HG03575 (cell line): Measurements from ENCODE around the gene ARHGAP22.

Source experiments
- ATAC-seq: cut with Tn5 transposase; IDR thresholded peaks from one replicate; pipeline ENCODE4 v1.9.1; 2021; ENCODE audit not compliant: unreplicated experiment, insufficient number of reproducible peaks, low FRiP score; ENCODE audit errors: extremely low read depth

The ARHGAP22 gene

DNA sequence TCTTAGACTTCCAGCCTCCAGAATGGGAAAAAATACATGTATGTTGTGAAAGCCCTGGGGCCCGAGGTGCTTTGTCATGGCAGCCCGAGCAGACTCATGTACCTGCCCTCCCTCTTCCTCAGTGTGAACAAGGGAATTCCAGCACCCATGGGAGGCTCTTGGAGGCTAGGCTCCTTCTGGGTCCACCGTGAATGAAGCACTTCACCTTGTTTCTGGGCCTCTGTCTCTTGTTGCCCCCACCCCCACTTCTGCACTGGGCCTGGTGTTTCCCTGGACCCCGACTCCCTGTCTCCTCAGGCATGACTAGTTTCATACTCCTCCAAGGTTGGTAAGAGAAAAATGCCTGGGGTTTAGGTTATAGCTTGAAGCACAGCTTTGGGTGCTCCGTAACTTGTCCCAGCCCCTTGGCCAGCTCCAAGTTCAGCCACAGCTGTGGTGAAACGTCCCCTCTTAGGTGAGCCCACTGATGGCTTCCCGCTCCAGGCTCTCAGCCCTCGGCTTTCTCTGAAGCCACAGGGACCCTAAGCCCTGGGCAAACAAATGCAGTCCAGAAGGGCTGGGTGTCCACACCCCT is 30.2 kb upstream of the ARHGAP22 start:
- no peak for ATAC-seq

GRCh38 chr10:48634198-48634983 is 29.5 kb upstream of the ARHGAP22 start:
- ATAC-seq: peak; percentile 68

DNA sequence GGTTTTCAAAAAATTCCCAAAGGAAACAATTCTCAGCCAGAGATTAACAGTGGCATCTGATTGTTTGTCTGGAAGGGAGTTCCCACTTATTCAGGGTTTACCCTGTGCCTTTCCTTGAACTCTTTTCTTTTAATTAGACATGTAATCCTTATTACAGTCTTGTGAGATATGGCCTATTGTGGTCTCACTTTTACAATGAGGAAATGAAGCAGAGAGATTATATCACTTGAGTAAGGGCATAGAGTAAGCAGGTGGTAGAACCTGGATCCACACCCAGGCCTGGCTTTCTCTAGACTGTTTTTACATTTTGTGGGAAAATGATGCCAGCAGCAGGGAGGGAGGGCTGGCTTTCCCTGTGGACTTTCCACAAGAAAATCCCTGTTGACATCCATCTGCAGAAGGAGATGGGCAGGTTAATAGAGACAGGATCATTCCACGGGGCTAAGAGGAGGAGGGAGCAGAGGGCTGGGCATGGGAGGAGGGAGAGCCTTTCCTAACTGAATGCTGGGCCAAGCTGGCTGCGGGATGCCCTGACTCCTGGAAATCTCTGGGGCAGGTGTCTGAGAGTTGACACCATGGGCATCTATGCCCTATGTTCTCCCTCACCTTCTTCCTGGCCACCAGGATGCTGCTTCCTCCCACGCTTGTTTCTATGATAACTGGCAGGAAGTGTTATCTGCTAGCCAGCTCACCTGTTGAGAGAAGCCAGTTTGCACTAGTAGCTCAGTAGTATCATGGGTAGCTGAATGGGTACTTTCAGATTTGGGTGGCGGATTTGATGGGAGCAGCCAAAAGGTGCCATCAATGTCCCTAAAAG is 28.7 kb upstream of the ARHGAP22 start:
- no peak for ATAC-seq

GRCh38 chr10:48632166-48632565 is 27.3 kb upstream of the ARHGAP22 start:
- ATAC-seq: no peak

- no peak for ATAC-seq
Measured at GRCh38 chr10:48627984-48628609, 23.2 kb upstream of the ARHGAP22 start.

DNA sequence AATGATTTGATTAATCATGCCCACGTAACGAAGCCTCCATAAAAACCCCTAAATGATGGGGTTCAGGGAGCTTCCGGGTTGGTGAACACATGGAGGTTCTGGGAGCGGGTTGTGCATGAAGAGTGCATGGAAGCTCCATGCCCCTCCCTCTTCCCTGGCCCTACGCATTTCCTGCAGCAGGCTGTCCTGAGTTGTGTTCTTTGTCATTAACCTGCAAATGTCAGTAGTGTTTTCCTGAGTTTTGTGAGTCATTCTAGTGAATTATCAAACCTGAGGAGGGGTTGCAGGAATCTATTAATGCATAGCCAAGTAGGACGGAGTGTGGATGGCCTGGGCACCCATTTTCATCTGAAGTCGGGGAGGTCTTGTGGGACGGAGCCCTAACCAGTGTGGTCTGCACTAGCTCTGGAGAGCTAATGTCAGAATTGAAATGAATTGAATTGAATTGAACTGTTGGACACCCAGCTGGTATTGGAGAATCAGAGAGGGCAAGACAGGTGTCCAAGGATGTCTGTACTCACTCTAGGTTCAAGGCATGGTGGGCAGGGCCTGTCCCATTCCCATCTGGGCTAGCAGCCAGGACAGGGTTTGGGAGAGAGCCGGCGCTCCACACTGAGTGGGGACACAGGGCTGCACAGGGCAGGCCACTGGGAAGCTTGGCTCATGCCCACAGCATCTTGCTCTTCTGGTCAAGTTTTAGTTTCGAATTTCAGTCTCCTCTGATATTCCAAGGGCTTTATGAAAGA is 22.3 kb upstream of the ARHGAP22 start:
- no peak for ATAC-seq

- no peak for ATAC-seq
Measured at GRCh38 chr10:48626447-48626846, 21.6 kb upstream of the ARHGAP22 start.

- no peak for ATAC-seq
Measured at GRCh38 chr10:48625826-48626134, 20.9 kb upstream of the ARHGAP22 start.

- ATAC-seq: no peak
Measured at GRCh38 chr10:48623607-48624132, 18.8 kb upstream of the ARHGAP22 start.

DNA sequence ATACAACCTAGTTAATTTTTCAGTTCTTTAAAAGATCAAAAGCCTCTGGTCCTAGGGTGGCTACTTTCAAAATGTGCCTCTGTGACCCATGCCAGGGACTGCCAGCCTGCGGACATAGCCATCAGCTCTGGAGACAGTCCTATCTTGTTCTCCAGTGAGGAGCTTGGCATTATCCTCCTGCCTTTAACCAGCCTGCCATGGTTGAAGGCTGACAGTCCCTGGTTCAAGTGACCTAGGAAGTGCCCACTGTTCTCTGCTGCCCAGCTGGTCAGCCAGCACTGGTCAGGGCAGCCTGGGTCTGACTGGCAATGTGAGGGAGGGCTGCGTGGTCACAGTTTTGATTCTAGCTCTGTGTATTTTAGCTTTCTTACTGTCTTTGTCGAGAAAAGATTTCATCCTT is 18.1 kb upstream of the ARHGAP22 start:
- ATAC-seq: no peak

DNA sequence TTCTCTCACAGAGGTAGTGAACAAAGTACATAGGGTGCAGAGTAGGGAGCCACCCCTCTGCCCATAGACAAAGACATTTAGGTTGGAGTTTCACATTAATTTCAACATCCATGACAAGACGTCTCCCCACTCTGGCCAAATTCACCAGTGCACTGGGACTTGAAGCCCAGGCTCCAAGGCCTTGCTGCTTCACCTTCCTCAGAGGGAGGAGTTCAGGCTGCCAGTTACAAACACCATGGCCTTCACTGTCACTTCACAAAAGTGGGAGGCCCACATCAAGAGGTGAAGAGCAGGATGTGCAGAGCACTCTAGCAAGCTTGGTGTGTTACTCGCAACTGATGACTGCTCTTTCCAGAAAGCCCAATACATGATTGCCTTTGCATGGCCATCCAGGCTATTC is 15.8 kb upstream of the ARHGAP22 start:
- ATAC-seq: no peak

DNA sequence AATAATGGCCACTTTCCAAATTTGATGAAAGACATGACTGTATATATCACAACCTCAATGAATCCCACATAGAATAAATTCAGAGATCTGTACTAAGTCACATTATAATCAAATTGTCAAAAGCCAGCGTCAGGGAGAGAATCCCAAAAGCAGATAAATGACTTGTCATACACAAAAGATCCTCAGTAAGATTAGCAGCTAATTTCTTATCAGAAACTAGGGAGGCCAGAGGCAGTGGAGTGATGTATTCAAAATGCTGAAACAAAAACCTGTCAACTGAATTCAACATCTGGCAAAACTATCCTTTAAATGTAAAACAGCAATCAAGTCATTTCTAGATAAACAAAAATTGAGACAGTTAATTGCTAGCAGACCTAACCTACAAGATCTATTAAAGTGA is 11.6 kb upstream of the ARHGAP22 start:
- ATAC-seq: no peak

DNA sequence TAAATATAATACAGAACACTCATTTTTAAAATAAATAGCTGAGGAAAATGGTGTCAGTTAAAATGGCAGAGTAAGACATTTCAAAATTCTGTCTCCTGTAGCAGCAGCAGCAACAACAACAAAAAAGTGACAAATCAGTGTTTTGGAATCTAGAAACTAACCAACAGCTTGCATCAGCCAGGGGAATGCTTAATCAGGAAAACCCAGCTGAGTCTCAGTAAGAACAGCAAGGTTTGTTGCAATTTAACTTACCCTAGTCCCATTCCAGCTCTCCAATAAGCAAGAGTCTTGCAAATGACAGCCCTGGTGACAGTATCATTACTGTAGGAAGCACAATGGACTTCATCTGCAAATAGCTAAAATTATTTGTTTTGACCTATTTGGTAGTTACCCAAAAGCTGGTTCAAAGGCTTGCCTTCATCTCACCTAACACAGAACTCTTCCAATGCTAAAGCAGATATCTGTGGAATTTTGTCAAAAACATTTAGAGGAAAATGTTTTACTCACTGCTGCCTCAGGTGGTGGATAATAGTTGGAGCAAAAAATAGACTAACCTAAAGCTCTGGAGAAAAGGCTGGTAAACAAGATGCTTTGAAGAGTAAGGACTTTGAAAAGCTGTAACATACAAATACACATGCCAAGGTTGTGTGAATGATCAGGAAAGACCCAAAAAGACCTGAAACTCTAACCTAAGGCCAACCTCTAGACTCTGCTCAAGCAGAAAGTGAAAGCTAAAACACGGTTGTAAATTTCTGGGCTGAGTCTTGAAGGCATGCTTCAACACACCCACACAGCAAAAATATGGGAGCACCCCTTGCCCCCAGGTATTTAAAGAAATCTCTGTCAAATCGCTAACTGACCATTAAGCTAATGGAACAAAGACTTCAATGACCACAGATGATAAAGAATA is 9.9 kb upstream of the ARHGAP22 start:
- peak; percentile 69 for ATAC-seq

GRCh38 chr10:48613016-48613415 is 8.1 kb upstream of the ARHGAP22 start:
- ATAC-seq: no peak

DNA sequence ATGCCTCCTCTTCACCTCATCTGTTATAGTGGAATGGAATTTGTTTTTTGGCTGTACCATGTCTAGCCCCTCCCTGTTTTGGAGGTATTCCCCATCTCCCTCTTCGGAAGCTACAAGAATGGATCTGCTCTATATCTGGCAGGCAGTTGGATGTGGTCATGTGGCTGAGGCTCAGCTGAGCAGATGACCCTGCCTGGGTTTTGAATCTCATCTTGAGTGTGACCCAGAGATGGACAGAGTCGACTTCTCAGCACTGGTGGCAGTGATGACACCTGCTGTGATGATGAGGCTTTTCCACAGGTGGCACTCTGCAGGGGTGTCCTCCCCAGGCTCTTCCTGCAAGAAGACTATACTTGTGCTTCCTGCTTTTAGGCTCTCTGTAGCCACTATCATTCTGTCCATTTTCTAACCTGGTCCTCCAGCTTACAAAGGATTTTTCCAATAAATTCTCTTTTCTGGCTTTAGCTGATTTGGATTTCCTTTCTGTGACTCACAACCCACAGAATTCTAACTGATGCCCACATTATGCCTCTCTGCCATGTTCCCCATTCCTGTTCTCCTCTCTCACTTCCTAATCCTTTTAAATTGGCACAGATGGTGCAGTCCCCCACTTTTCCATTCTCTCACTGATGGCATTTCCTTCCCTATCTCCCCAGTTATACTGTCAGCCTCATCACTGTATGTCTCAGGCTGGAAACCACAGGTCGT is 7.5 kb upstream of the ARHGAP22 start:
- no peak for ATAC-seq

DNA sequence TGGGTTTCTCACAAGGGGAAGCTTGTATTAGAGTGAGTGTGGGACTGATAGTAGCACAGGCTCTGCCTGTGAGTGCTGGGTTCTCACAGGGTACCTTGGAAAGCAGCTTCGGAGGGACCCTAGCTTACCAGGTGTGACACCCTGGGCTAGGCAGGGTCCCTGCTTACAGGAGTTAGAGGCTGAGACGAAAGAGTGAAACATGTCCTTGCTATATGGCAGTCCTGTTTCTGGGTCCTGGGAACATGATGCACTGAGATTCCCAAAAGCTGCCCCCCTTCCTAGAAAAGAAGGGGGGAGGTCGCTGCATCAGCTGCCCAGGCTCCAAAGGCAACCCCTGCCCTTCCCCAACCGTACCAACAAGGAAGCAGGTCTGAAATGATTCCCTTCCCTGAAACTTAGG is 6.3 kb upstream of the ARHGAP22 start:
- no peak for ATAC-seq

- no peak for ATAC-seq
Measured at GRCh38 chr10:48610585-48611093, 5.8 kb upstream of the ARHGAP22 start.
